ENCODE measurements around the gene AKR1C2. TPM values are rescaled to one million over a fixed set of nuclear protein-coding genes. Genes with fewer than 3 reads are reported as not detected.
"Not testable (repeated sequence)": the region's sequence is repeated elsewhere in the genome, so short reads cannot be mapped to it uniquely, and the experiment has no call there.

Gene AKR1C2
- total RNA-seq, 2 experiments from 2014 or later, result not detected

DNA sequence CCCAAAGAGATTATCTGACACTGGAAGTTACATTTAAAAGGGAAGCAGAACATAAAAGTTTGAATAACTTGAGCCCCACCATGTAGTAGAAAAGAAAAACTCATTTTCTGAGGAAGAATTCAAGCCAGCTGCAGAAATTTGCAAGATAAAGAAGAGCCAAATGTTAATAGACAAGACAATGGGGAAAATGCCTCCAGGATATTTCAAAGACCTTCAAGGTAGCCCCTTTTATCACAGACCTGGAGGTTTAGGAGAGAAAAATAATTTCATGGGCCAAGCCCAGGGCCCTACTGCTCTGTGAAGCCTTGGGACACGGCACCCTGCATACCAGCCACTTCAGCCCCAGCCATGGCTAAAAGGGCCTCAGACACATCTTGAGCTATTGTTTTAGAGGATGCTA, 58.8 kb downstream of the AKR1C2 start:
- DNase-seq, result no peak
- H3K4me3 Mint-ChIP-seq, result no peak overlapping the region
- H3K27ac Mint-ChIP-seq, result no peak overlapping the region
- no peak for ATAC-seq
- ChIA-PET POLR2A (no interaction called here), CTCF (no interaction called here)
- no peaks in the 10 kb centered on the region for H3K36me3 Mint-ChIP-seq (ENCODE audit: low read depth)
- no peaks in the 10 kb centered on the region for H3K27me3 Mint-ChIP-seq (ENCODE audit: low read depth)
- H3K9me3 Mint-ChIP-seq (ENCODE audit: insufficient read depth), result no peaks in the 10 kb centered on the region
- H3K4me1 Mint-ChIP-seq (ENCODE audit: low read depth), result no peaks in the 10 kb centered on the region

DNA sequence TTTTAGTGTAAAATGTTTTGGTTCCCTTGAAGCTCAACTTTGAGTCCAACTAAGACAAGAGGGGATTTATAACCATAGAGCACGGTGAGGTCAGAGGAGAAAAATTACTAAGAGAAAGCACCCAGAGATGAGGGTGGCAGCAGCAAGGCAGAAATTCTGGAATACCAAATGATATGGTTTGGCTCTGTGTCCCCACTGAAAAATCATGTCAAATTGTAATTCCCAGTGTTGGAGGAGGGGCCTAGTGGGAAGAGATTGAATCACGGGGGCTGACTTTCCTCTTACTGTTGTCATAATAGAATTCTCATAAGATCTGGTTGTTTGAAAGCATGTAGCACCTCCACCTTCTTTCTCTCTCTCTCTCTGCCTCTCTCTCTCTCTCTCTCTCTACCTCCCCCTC, 59.8 kb downstream of the AKR1C2 start:
- Mint-ChIP-seq H3K27ac (no peak overlapping the region), H3K36me3 (ENCODE audit: low read depth) (no peaks in the 10 kb centered on the region), H3K4me1 (ENCODE audit: low read depth) (no peaks in the 10 kb centered on the region), H3K27me3 (ENCODE audit: low read depth) (peaks cover 3% of the 10 kb centered on the region), H3K4me3 (no peak overlapping the region), H3K9me3 (ENCODE audit: insufficient read depth) (no peaks in the 10 kb centered on the region)
- ChIA-PET CTCF (no interaction called here), POLR2A (no interaction called here)
- ATAC-seq (no peak), DNase-seq (no peak)

DNA sequence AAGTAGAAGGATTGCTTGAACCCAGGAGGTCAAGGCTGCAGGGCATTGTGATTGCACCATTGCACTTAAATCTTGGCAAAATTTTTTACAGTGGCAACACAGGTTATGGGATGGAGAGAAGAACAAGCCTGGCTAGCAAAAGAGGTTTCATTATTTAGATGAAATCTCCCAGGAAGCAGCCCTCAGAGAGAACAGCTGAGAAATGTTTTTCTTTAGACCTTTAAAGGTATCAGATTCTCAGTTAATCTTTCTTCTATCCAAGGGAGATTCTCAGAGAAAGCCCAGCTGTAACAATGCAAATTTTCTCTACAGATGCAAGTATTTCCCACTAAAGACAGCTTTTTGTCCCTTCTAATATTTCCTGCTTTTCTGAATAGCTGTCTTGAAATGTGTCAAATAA, 60.2 kb downstream of the AKR1C2 start:
- DNase-seq; ATAC-seq; H3K27ac Mint-ChIP-seq; H3K36me3 Mint-ChIP-seq (ENCODE audit: low read depth); H3K27me3 Mint-ChIP-seq (ENCODE audit: low read depth); CTCF ChIA-PET; POLR2A ChIA-PET; H3K9me3 Mint-ChIP-seq (ENCODE audit: insufficient read depth); H3K4me3 Mint-ChIP-seq; H3K4me1 Mint-ChIP-seq (ENCODE audit: low read depth): not testable (repeated sequence)

DNA sequence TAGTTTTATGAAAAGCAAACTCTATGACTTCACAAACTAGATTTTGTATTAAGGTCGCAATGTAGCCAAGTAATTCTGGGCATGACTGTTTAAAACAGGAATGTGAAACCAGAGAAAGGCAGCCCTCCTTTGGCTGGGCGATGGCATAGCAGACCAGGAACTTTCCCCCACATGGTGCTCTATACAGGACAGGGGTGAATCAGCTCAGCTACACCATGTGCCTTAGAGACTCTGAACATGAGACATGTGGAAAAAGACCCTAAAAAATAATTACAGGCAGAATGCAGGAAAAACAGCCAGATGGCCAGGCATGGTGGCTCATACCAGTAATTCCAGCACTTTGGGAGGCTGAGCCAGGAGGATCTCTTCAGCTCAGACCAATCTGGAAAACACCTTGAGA, 60.7 kb downstream of the AKR1C2 start:
- H3K4me1 Mint-ChIP-seq (ENCODE audit: low read depth); CTCF ChIA-PET; H3K27me3 Mint-ChIP-seq (ENCODE audit: low read depth); H3K36me3 Mint-ChIP-seq (ENCODE audit: low read depth); H3K27ac Mint-ChIP-seq; POLR2A ChIA-PET; ATAC-seq; DNase-seq; H3K4me3 Mint-ChIP-seq; H3K9me3 Mint-ChIP-seq (ENCODE audit: insufficient read depth): not testable (repeated sequence)

DNA sequence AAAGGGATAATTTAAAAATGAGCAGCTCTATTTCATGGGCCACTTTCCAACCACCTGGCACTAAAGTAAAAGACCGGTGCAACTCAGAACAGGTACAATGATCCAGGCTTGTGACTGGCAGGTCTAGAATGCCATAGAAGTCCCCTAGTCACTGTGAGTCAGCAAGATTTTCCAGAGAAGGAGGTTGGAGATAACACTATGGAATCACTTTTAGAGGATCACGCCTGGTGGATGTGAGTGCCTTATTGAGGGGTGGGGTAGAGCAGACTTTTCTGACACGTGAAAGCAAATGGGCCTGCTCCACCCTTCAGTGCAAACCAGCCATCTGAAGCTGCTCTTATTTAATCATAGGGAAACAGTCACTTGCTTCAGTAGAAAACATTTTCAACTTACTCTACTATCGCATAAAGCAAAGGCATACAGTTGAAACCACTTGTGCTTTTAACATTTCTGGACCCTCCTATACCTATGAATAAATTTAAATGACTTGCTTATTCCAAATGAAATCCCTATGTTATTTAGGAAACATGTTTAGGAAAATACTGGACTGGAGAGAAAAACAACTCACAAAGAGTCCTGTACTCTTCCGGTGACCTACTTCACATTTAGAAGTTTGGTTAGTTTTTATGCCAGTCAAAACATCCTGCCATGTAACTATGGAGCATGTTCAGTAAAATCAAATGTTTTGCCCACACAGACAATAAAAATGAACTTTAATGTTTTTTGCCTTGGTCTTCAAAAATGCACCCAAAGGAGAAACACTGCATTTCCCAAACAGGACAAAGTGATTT, 61.9 kb downstream of the AKR1C2 start:
- Mint-ChIP-seq H3K9me3 (ENCODE audit: insufficient read depth) (no peaks in the 10 kb centered on the region), H3K4me1 (ENCODE audit: low read depth) (no peaks in the 10 kb centered on the region), H3K27ac (no peak overlapping the region), H3K36me3 (ENCODE audit: low read depth) (no peaks in the 10 kb centered on the region), H3K27me3 (ENCODE audit: low read depth) (peaks cover 3% of the 10 kb centered on the region), H3K4me3 (no peak overlapping the region)
- ATAC-seq, result no peak
- POLR2A ChIA-PET, result no interaction called here
- DNase-seq, result no peak
- CTCF ChIA-PET, result no interaction called here

DNA sequence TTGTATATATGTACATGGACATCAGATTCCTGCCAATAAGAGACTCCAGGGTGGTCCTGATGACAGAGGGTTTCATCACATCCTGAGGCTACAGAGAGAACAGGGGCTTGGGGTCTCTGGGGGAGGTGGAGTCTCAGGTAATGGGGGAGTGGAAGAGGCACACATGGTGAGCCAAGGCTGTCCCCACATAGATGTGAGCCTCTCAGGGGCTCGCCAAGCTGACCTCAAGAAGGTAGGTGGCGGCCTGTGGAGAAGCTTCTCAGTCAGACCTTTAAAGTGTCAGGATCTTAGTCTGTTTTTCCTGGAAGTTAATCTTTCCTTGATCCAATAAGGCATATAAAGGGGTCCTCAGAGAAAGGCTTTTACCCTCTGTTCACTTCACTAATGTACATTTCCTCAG, 62.7 kb downstream of the AKR1C2 start:
- H3K9me3 Mint-ChIP-seq (ENCODE audit: insufficient read depth); H3K27me3 Mint-ChIP-seq (ENCODE audit: low read depth); H3K36me3 Mint-ChIP-seq (ENCODE audit: low read depth); H3K4me1 Mint-ChIP-seq (ENCODE audit: low read depth); POLR2A ChIA-PET; H3K4me3 Mint-ChIP-seq; ATAC-seq; CTCF ChIA-PET; DNase-seq; H3K27ac Mint-ChIP-seq: not testable (repeated sequence)

DNA sequence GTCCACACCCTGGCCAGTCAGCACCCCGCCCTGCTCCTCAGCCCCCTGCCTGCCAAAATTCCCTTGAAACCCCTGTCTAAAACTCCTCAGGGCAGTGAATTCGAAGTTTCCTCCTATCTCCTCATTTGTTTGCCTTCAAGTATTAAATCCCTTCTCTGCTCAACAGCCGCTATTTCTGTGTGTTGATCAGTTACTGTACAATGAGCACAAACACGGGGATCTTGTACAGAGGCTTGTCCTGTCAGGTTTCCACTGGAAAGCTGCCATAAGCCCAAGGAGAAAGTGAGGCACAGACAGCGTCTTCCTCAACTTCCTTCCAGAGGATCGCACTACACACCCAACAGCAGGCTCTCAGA, 63.6 kb downstream of the AKR1C2 start:
- CTCF ChIA-PET; H3K9me3 Mint-ChIP-seq (ENCODE audit: insufficient read depth); ATAC-seq; H3K4me1 Mint-ChIP-seq (ENCODE audit: low read depth); H3K27ac Mint-ChIP-seq; H3K27me3 Mint-ChIP-seq (ENCODE audit: low read depth); H3K4me3 Mint-ChIP-seq; DNase-seq; POLR2A ChIA-PET; H3K36me3 Mint-ChIP-seq (ENCODE audit: low read depth): not testable (repeated sequence)

DNA sequence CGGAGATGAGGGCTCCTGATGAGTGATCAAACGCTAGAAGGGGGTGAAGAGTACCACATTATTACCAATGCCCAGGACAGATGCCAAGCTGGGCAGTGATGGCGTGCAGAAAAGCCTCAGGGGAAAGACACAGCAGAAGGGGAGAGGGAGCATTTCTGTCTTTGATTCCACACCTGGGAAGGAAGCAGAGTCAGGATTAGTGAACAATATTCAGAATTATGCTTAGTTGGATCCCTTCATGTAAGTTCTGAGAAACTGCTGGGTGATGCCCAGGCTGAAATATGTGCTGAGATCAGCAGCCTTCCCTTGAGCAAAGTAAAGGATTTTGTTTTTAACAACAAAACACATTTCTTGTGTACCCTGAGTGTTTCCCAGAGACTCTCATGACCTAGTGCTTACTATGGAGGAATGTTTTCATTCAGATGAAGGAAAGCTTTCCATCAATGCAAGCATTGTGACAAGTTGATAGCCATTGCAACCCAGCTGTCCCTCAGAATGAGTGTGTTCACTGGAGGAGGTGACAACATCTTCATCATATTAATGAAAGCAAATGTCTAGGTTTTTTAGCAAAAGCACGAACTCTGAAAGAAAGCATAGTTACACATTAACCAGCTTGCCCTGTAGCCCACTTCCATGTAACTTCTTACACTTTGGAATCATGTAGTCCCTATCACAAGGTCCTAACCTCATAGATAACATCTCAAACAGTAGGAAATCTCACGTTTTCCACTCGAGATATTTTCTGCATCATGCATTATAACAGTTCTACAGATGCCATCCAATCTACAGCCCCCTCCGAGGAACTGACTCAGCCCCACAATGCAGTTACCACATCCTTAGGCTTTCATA, 64.2 kb downstream of the AKR1C2 start:
- Mint-ChIP-seq H3K27ac (no peak overlapping the region), H3K4me1 (ENCODE audit: low read depth) (no peaks in the 10 kb centered on the region)
- CTCF ChIA-PET, result no interaction called here

More for the DNA sequence above, 64.2 kb downstream of the AKR1C2 start:
- POLR2A ChIA-PET, result no interaction called here
- no peaks in the 10 kb centered on the region for H3K36me3 Mint-ChIP-seq (ENCODE audit: low read depth)
- ATAC-seq, result no peak
- H3K27me3 Mint-ChIP-seq (ENCODE audit: low read depth), result peaks cover 3% of the 10 kb centered on the region
- no peak overlapping the region for H3K4me3 Mint-ChIP-seq
- no peaks in the 10 kb centered on the region for H3K9me3 Mint-ChIP-seq (ENCODE audit: insufficient read depth)
- no peak for DNase-seq

Other genes with a start within 250 kb of the AKR1C2 start
- 1 to 10 TPM; 6.5 to 8.9 TPM for gene AKR1E2, start 177.7 kb downstream of the AKR1C2 start, total RNA-seq
- under 1 TPM; 0.79 to 0.83 TPM for gene AKR1C1, start 40.4 kb downstream of the AKR1C2 start, total RNA-seq
- 1 to 10 TPM; 3.9 to 4.4 TPM for gene AKR1C3, start 90.6 kb upstream of the AKR1C2 start, total RNA-seq
- under 1 TPM in 1 of 2 experiments, not detected in 1; 0.18 TPM for gene AKR1C8, start 181.3 kb upstream of the AKR1C2 start, total RNA-seq
- not detected for gene AKR1C4, start 193.0 kb upstream of the AKR1C2 start, total RNA-seq

All from activated CD8-positive, alpha-beta T cell treated with anti-CD3 and anti-CD28 coated beads, Interleukin-2, amount 10 ng/mL, durations not matched to agents 7 days and 5 days (primary cell).